ENCODE data around the gene ADAMTSL3.

Gene ADAMTSL3

DNA sequence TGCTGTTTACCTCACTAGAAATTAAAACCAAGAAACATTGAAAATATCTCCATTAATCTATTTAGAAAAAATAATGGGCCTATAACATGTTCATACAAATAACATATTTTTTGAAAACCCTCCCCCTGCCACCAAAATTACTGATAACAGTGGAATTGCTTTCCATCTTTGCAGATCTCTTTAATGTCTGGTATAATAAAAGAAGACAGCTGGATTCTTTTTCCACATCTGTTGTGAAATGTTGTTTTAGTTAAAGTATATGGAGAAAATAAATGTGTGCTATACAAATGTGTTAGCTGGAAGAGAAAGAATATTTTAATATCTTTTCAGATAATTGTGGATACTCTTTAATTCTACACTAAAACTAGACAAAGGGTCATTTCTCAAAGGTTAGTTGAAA, 330.7 kb downstream of the ADAMTSL3 start:
- H2BK120ac ChIP-seq (ENCODE audit: low read depth, low read length): no peak overlapping the region
- peaks cover 0 to 3% of the 10 kb centered on the region in 2 donors for H3K9me3 ChIP-seq (replicated peaks in 1 of 2; ENCODE audit: control insufficient read depth in 2 of 2, insufficient read depth in 1 of 2, low read depth in 1 of 2, low read length in 2 of 2)
- H3K18ac ChIP-seq (ENCODE audit: low read length): no peak overlapping the region
- H3K9ac ChIP-seq (ENCODE audit: low read depth, low read length, poor library complexity): no peak overlapping the region
- H3K4me2 ChIP-seq (ENCODE audit: insufficient read depth, low read length, poor library complexity, severe bottlenecking): no peak overlapping the region
- DNase-seq (ENCODE audit: low spot score): no peak
- no peak overlapping the region for H2BK5ac ChIP-seq (ENCODE audit: low read length)
- no peak overlapping the region for H3K14ac ChIP-seq (ENCODE audit: low read length)
- H3K23ac ChIP-seq (ENCODE audit: low read depth, low read length, poor library complexity): no peak overlapping the region
- H3K4me1 ChIP-seq (ENCODE audit: control insufficient read depth in 2 of 2, insufficient read depth in 1 of 2, low read depth in 1 of 2, low read length in 2 of 2): no peaks in the 10 kb centered on the region
- H3K36me3 ChIP-seq (replicated peaks in 1 of 2; ENCODE audit: control insufficient read depth in 2 of 2, insufficient read depth in 2 of 2, low read length in 2 of 2): no peaks in the 10 kb centered on the region
- H2BK15ac ChIP-seq (ENCODE audit: low read length): no peak overlapping the region
- H2AFZ ChIP-seq (ENCODE audit: low read length): no peak overlapping the region
- H3K27me3 ChIP-seq (ENCODE audit: control insufficient read depth in 3 of 3, insufficient read depth in 3 of 3, low read depth in 1 of 3, low read length in 3 of 3): no peaks in the 10 kb centered on the region
- H3K4me3 ChIP-seq (ENCODE audit: low read length in 2 of 2): no peak overlapping the region
- H3K4ac ChIP-seq (ENCODE audit: low read length): no peak overlapping the region
- H2AK5ac ChIP-seq (ENCODE audit: low read depth, low read length): no peak overlapping the region
- H2BK12ac ChIP-seq (ENCODE audit: low read length): no peak overlapping the region
- H4K8ac ChIP-seq (ENCODE audit: low read depth, low read length): no peak overlapping the region
- H3K79me1 ChIP-seq (ENCODE audit: low read depth, low read length): no peaks in the 10 kb centered on the region
- H3K27ac ChIP-seq (replicated peaks; ENCODE audit: low read length): no peak overlapping the region
- no peak overlapping the region for H4K91ac ChIP-seq (ENCODE audit: low read depth, low read length, poor library complexity)

DNA sequence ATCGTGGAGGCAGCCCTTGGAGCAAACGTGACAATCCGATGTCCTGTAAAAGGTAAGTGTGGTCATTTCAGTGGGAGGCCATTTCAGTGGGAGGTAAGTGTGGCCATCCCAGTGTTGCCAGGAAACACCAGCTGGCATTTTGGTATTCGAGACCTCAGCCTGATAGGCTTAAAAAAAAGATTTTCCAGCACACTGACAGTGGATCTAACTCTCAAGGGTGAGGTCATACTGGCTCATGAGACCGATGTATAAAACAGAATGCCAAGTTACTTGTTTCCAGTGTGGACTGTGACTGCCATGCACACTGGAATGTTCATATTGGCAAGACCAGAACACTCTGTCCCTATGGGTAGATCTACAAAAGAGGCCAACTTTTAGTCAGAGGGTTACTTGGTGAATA, 337.2 kb downstream of the ADAMTSL3 start:
- H2BK12ac ChIP-seq (ENCODE audit: low read length): no peak overlapping the region
- no peak overlapping the region for H3K14ac ChIP-seq (ENCODE audit: low read length)
- no CpG with 5 or more reads among the region's 5 CpGs for WGBS, 2 donors (ENCODE audit: extremely low coverage in 2 of 2, insufficient read length in 2 of 2, insufficient replicate concordance in 1 of 2)
- H3K18ac ChIP-seq (ENCODE audit: low read length): no peak overlapping the region
- H4K91ac ChIP-seq (ENCODE audit: low read depth, low read length, poor library complexity): no peak overlapping the region
- no peaks in the 10 kb centered on the region for H3K4me1 ChIP-seq (ENCODE audit: control insufficient read depth in 2 of 2, insufficient read depth in 1 of 2, low read depth in 1 of 2, low read length in 2 of 2)
- H3K4me2 ChIP-seq (ENCODE audit: insufficient read depth, low read length, poor library complexity, severe bottlenecking): no peak overlapping the region
- no peak overlapping the region for H2BK5ac ChIP-seq (ENCODE audit: low read length)
- H3K4ac ChIP-seq (ENCODE audit: low read length): no peak overlapping the region
- H3K27ac ChIP-seq (replicated peaks; ENCODE audit: low read length): no peak overlapping the region
- H3K79me1 ChIP-seq (ENCODE audit: low read depth, low read length): no peaks in the 10 kb centered on the region
- H2AFZ ChIP-seq (ENCODE audit: low read length): no peak overlapping the region
- no peak overlapping the region for H3K23ac ChIP-seq (ENCODE audit: low read depth, low read length, poor library complexity)
- no peak overlapping the region for H3K9ac ChIP-seq (ENCODE audit: low read depth, low read length, poor library complexity)
- H2BK120ac ChIP-seq (ENCODE audit: low read depth, low read length): no peak overlapping the region
- H4K8ac ChIP-seq (ENCODE audit: low read depth, low read length): no peak overlapping the region
- H2BK15ac ChIP-seq (ENCODE audit: low read length): no peak overlapping the region
- H2AK5ac ChIP-seq (ENCODE audit: low read depth, low read length): no peak overlapping the region
- DNase-seq (ENCODE audit: low spot score): no peak
- H3K27me3 ChIP-seq (ENCODE audit: control insufficient read depth in 3 of 3, insufficient read depth in 3 of 3, low read depth in 1 of 3, low read length in 3 of 3): no peaks in the 10 kb centered on the region
- H3K9me3 ChIP-seq (replicated peaks in 1 of 2; ENCODE audit: control insufficient read depth in 2 of 2, insufficient read depth in 1 of 2, low read depth in 1 of 2, low read length in 2 of 2): no peaks in the 10 kb centered on the region
- no peaks in the 10 kb centered on the region for H3K36me3 ChIP-seq (replicated peaks in 1 of 2; ENCODE audit: control insufficient read depth in 2 of 2, insufficient read depth in 2 of 2, low read length in 2 of 2)
- H3K4me3 ChIP-seq (ENCODE audit: low read length in 2 of 2): no peak overlapping the region

DNA sequence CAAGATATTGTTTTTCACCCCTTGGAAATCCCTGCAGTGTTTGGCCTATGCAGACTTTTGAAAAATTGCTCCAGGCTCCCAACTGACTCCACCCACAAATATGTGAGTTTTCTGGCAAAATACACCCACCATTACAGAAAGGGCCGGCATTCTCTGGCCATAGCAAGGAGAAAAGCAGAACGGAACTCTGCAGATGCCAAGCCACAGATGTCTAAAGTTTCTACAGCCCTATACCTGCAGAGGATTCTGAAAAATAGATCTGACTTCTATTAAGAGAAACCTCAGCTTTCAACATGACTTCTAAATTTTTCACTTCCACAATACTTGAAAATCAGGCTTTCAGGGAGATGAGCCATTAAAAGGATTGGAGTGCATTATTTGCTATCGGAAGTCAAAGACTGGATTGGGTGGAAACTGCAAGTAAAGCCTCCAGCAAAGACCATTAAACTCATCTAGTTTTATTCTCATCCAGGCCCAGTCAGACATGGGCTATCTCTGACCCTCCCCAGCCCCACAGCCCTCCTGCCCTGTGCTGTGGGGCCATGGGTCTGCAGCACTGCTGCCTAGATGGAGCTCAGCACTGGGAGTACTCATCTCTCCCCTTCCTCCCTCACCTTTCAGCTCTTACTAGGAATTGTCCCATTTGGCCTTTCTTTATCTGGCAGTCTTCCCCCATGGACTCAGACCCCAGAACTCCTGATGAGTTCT, 338.6 kb downstream of the ADAMTSL3 start:
- Histone ChIP-seq H2BK5ac (ENCODE audit: low read length) (no peak overlapping the region), H3K27me3 (ENCODE audit: control insufficient read depth in 3 of 3, insufficient read depth in 3 of 3, low read depth in 1 of 3, low read length in 3 of 3) (no peaks in the 10 kb centered on the region), H3K23ac (ENCODE audit: low read depth, low read length, poor library complexity) (no peak overlapping the region), H4K91ac (ENCODE audit: low read depth, low read length, poor library complexity) (no peak overlapping the region), H3K4me2 (ENCODE audit: insufficient read depth, low read length, poor library complexity, severe bottlenecking) (no peak overlapping the region), H2BK12ac (ENCODE audit: low read length) (no peak overlapping the region), H3K27ac (replicated peaks; ENCODE audit: low read length) (no peak overlapping the region), H3K9me3 (replicated peaks in 1 of 2; ENCODE audit: control insufficient read depth in 2 of 2, insufficient read depth in 1 of 2, low read depth in 1 of 2, low read length in 2 of 2) (no peaks in the 10 kb centered on the region), H3K79me1 (ENCODE audit: low read depth, low read length) (no peaks in the 10 kb centered on the region), H3K4me1 (ENCODE audit: control insufficient read depth in 2 of 2, insufficient read depth in 1 of 2, low read depth in 1 of 2, low read length in 2 of 2) (no peaks in the 10 kb centered on the region), H2BK15ac (ENCODE audit: low read length) (no peak overlapping the region), H2AK5ac (ENCODE audit: low read depth, low read length) (no peak overlapping the region), H3K36me3 (replicated peaks in 1 of 2; ENCODE audit: control insufficient read depth in 2 of 2, insufficient read depth in 2 of 2, low read length in 2 of 2) (no peaks in the 10 kb centered on the region), H2AFZ (ENCODE audit: low read length) (no peak overlapping the region), H4K8ac (ENCODE audit: low read depth, low read length) (no peak overlapping the region), H3K4me3 (ENCODE audit: low read length in 2 of 2) (no peak overlapping the region), H3K14ac (ENCODE audit: low read length) (no peak overlapping the region), H2BK120ac (ENCODE audit: low read depth, low read length) (no peak overlapping the region), H3K18ac (ENCODE audit: low read length) (no peak overlapping the region), H3K9ac (ENCODE audit: low read depth, low read length, poor library complexity) (no peak overlapping the region), H3K4ac (ENCODE audit: low read length) (no peak overlapping the region)
- no CpG with 5 or more reads among the region's 3 CpGs for WGBS, 2 donors (ENCODE audit: extremely low coverage in 2 of 2, insufficient read length in 2 of 2, insufficient replicate concordance in 1 of 2)
- no peak for DNase-seq (ENCODE audit: low spot score)

DNA sequence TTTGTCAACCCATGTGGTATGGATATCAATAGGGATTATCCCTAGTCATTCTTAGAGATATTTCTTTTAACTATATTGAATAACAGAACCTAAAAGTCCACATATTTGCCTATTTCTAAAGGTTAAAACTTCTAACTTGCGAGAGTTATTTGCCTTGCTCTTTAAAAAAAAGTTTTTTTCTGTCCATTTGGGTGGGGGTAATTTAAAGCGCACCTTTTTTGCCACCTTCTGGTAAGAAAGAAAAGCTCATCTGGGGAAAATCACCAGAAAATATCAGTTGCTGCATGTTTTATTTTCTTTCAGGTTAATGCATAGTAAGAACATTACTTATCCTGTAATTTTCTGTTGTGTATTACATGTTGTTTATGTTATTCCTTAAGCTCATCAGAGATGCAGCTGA, 339.7 kb downstream of the ADAMTSL3 start:
- H2BK5ac ChIP-seq (ENCODE audit: low read length): no peak overlapping the region
- no peak overlapping the region for H2BK12ac ChIP-seq (ENCODE audit: low read length)
- DNase-seq (ENCODE audit: low spot score): no peak
- H2BK15ac ChIP-seq (ENCODE audit: low read length): no peak overlapping the region
- no peak overlapping the region for H4K8ac ChIP-seq (ENCODE audit: low read depth, low read length)
- no peak overlapping the region for H3K23ac ChIP-seq (ENCODE audit: low read depth, low read length, poor library complexity)
- no peak overlapping the region for H2BK120ac ChIP-seq (ENCODE audit: low read depth, low read length)
- H3K4ac ChIP-seq (ENCODE audit: low read length): no peak overlapping the region
- H3K27me3 ChIP-seq (ENCODE audit: control insufficient read depth in 3 of 3, insufficient read depth in 3 of 3, low read depth in 1 of 3, low read length in 3 of 3): no peaks in the 10 kb centered on the region
- H3K79me1 ChIP-seq (ENCODE audit: low read depth, low read length): no peaks in the 10 kb centered on the region
- no peak overlapping the region for H3K4me3 ChIP-seq (ENCODE audit: low read length in 2 of 2)
- no peaks in the 10 kb centered on the region for H3K36me3 ChIP-seq (replicated peaks in 1 of 2; ENCODE audit: control insufficient read depth in 2 of 2, insufficient read depth in 2 of 2, low read length in 2 of 2)
- H3K18ac ChIP-seq (ENCODE audit: low read length): no peak overlapping the region
- no peak overlapping the region for H2AK5ac ChIP-seq (ENCODE audit: low read depth, low read length)
- no peak overlapping the region for H3K14ac ChIP-seq (ENCODE audit: low read length)
- no peak overlapping the region for H3K9ac ChIP-seq (ENCODE audit: low read depth, low read length, poor library complexity)
- no peaks in the 10 kb centered on the region for H3K4me1 ChIP-seq (ENCODE audit: control insufficient read depth in 2 of 2, insufficient read depth in 1 of 2, low read depth in 1 of 2, low read length in 2 of 2)
- no peak overlapping the region for H3K27ac ChIP-seq (replicated peaks; ENCODE audit: low read length)
- H3K9me3 ChIP-seq (replicated peaks in 1 of 2; ENCODE audit: control insufficient read depth in 2 of 2, insufficient read depth in 1 of 2, low read depth in 1 of 2, low read length in 2 of 2): no peaks in the 10 kb centered on the region
- no peak overlapping the region for H3K4me2 ChIP-seq (ENCODE audit: insufficient read depth, low read length, poor library complexity, severe bottlenecking)
- no CpG with 5 or more reads among the region's 2 CpGs for WGBS, 2 donors (ENCODE audit: extremely low coverage in 2 of 2, insufficient read length in 2 of 2, insufficient replicate concordance in 1 of 2)
- no peak overlapping the region for H2AFZ ChIP-seq (ENCODE audit: low read length)
- no peak overlapping the region for H4K91ac ChIP-seq (ENCODE audit: low read depth, low read length, poor library complexity)
